ENCODE results near the gene VPS33A. TPM values are rescaled to one million over a fixed set of nuclear protein-coding genes. Genes with fewer than 3 reads are reported as not detected.
"Not testable (repeated sequence)": the region's sequence is repeated elsewhere in the genome, so short reads cannot be mapped to it uniquely, and the experiment has no call there.

The VPS33A gene
- total and polyA plus RNA-seq, 2 donors (not counting 3 experiments of a cell fraction or from before 2014, with no cell fraction given) = 12.1 to 23.1 TPM

DNA sequence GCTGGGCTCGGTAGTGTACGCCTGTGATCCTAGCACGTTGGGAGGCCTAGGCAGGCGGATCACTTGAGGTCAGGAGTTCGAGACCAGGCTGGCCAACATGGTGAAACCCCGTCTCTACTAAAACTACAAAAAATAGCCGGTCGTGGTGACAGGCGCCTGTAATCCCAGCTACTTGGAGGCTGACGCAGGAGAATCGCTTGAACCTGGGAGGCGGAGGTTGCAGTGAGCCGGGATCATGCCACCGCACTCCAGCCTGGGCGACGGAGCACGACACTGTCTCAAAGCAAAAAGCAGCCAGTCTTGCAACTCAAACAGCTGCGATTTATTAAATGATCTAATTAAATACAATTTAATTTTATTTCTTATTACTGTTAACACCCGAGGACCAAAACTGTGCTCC, 63.5 kb downstream of the VPS33A start:
- H3K4me2 ChIP-seq (ENCODE audit: insufficient read depth, low read length) = peak overlapping the region; percentile 43
- POLR2A ChIA-PET; H3K9me1 ChIP-seq (replicated peaks; ENCODE audit: control insufficient read depth, extremely low read depth, insufficient read depth, low read length); H3K27ac ChIP-seq (ENCODE audit: insufficient read depth, low read depth, low read length); H3K4me1 ChIP-seq (ENCODE audit: control insufficient read depth, extremely low read depth, insufficient read depth, low read length); dilution Hi-C loops (cut with MboI; ENCODE audit: extremely low pct_ligation_motif_present, low sequenced_read_pairs); intact Hi-C loops (cut with micrococcal nuclease); H4K20me1 ChIP-seq (replicated peaks; ENCODE audit: control insufficient read depth, extremely low read depth, insufficient read depth, low read length); BruUV-seq (replicated peaks); FAIRE-seq; H3K36me3 ChIP-seq (ENCODE audit: control insufficient read depth in 2 of 2, extremely low read depth in 1 of 2, insufficient read depth in 2 of 2, low read length in 2 of 2); DNase-seq (ENCODE audit: low read depth, low spot score); H3K9me3 ChIP-seq (replicated peaks; ENCODE audit: control insufficient read depth, insufficient read depth, low read length); H3K79me2 ChIP-seq (ENCODE audit: control insufficient read depth, insufficient read depth, low read length): not testable (repeated sequence)
- H3K4me3 ChIP-seq (replicated peaks in 1 of 3; ENCODE audit: insufficient read depth in 1 of 3, low read depth in 1 of 3, low read length in 3 of 3) = peak overlapping the region in 1 of 3 experiments; percentile 24
- CTCF ChIA-PET = interaction anchor here (0.9 kb wide), 1 partner anchor 12 kb away, joined by 3 read pairs; no protein-coding TSS in a partner anchor
- H3K27me3 ChIP-seq (ENCODE audit: control insufficient read depth in 2 of 2, insufficient read depth in 2 of 2, low read length in 2 of 2) = peaks cover 9 to 18% of the 10 kb centered on the region in 2 experiments
- H2AFZ ChIP-seq (ENCODE audit: low read depth, low read length) = peak overlapping the region; percentile 63
- H3K9ac ChIP-seq (replicated peaks; ENCODE audit: extremely low read depth, insufficient read depth, low read length) = peak overlapping the region; percentile 12

DNA sequence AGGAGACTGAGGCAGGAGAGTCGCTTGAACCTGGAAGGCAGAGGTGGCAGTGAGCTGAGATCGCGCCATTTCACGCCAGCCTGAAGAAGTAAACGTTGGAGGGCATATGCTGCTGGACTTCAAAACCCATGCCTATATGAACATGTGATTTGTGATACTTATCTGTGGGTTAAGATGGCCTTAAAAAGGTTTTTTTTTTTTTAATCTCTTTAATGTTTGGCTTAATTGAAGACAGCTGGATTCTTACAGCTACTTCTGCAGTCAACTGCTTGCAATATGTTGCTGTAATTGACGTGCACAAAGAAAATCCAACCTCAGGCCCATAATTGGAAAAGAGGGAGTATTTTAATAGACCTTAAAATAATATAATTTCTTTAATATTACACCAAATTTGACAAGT, 64.3 kb downstream of the VPS33A start:
- no peak overlapping the region for H2AFZ ChIP-seq (ENCODE audit: low read depth, low read length)
- H3K9me3 ChIP-seq (replicated peaks; ENCODE audit: control insufficient read depth, insufficient read depth, low read length) = no peaks in the 10 kb centered on the region
- intact Hi-C loops (cut with micrococcal nuclease) (no loop called here), dilution Hi-C loops (cut with MboI; ENCODE audit: extremely low pct_ligation_motif_present, low sequenced_read_pairs) (no loop called here)
- DNase-seq (ENCODE audit: low read depth, low spot score) (no peak), FAIRE-seq (no peak)
- BruUV-seq (replicated peaks) = no TSS peak
- ChIA-PET POLR2A (no interaction called here), CTCF (interaction anchor here (0.9 to 1.3 kb wide), 2 partner anchors 13 to 71 kb away, joined by 3 read pairs; no protein-coding TSS in a partner anchor)
- peaks cover 8% of the 10 kb centered on the region for H3K4me1 ChIP-seq (ENCODE audit: control insufficient read depth, extremely low read depth, insufficient read depth, low read length)
- H3K9ac ChIP-seq (replicated peaks; ENCODE audit: extremely low read depth, insufficient read depth, low read length) = no peak overlapping the region
- H3K79me2 ChIP-seq (ENCODE audit: control insufficient read depth, insufficient read depth, low read length) = no peaks in the 10 kb centered on the region
- TF ChIP-seq, protein P1, sequence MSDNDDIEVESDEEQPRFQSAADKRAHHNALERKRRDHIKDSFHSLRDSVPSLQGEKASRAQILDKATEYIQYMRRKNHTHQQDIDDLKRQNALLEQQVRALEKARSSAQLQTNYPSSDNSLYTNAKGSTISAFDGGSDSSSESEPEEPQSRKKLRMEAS (IDR thresholded peaks at IDR 0.05; ENCODE audit: insufficient read depth, insufficient read length) = no peak
- no peak for TF ChIP-seq MYC (IDR thresholded peaks at IDR 0.05; ENCODE audit: low read depth, low read length)
- TF ChIP-seq, protein P2, sequence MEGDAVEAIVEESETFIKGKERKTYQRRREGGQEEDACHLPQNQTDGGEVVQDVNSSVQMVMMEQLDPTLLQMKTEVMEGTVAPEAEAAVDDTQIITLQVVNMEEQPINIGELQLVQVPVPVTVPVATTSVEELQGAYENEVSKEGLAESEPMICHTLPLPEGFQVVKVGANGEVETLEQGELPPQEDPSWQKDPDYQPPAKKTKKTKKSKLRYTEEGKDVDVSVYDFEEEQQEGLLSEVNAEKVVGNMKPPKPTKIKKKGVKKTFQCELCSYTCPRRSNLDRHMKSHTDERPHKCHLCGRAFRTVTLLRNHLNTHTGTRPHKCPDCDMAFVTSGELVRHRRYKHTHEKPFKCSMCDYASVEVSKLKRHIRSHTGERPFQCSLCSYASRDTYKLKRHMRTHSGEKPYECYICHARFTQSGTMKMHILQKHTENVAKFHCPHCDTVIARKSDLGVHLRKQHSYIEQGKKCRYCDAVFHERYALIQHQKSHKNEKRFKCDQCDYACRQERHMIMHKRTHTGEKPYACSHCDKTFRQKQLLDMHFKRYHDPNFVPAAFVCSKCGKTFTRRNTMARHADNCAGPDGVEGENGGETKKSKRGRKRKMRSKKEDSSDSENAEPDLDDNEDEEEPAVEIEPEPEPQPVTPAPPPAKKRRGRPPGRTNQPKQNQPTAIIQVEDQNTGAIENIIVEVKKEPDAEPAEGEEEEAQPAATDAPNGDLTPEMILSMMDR (IDR thresholded peaks at IDR 0.05; ENCODE audit: extremely low read depth in 1 of 2, insufficient read depth in 1 of 2, low read depth in 1 of 2, low read length in 2 of 2) = no peak
- no peak for TF ChIP-seq GATA2 (IDR thresholded peaks at IDR 0.05; ENCODE audit: insufficient read depth, insufficient read length, low read depth, low read length)
- TF ChIP-seq EZH2 (IDR thresholded peaks at IDR 0.05; ENCODE audit: borderline replicate concordance, low read depth, low read length, severe bottlenecking) = no peak
- no peak for TF ChIP-seq POLR2A (IDR thresholded peaks at IDR 0.05; ENCODE audit: low read depth, low read length)
- no peak for TF ChIP-seq JUN (IDR thresholded peaks at IDR 0.05; ENCODE audit: borderline replicate concordance, insufficient read depth, insufficient read length, low read depth)
- no peak for TF ChIP-seq FOS (IDR thresholded peaks at IDR 0.05; ENCODE audit: borderline replicate concordance, insufficient read depth, low read length)
- no peak for TF ChIP-seq POLR2AphosphoS5 (IDR thresholded peaks at IDR 0.05; ENCODE audit: insufficient read depth, low read depth, low read length)
- no peaks in the 10 kb centered on the region for H3K9me1 ChIP-seq (replicated peaks; ENCODE audit: control insufficient read depth, extremely low read depth, insufficient read depth, low read length)
- H3K4me3 ChIP-seq (replicated peaks in 1 of 3; ENCODE audit: insufficient read depth in 1 of 3, low read depth in 1 of 3, low read length in 3 of 3) = no peak overlapping the region
- H3K4me2 ChIP-seq (ENCODE audit: insufficient read depth, low read length) = no peak overlapping the region
- H3K36me3 ChIP-seq (ENCODE audit: control insufficient read depth in 2 of 2, extremely low read depth in 1 of 2, insufficient read depth in 2 of 2, low read length in 2 of 2) = no peaks in the 10 kb centered on the region
- no peaks in the 10 kb centered on the region for H4K20me1 ChIP-seq (replicated peaks; ENCODE audit: control insufficient read depth, extremely low read depth, insufficient read depth, low read length)
- peaks cover 9 to 18% of the 10 kb centered on the region in 2 experiments for H3K27me3 ChIP-seq (ENCODE audit: control insufficient read depth in 2 of 2, insufficient read depth in 2 of 2, low read length in 2 of 2)
- no peak overlapping the region for H3K27ac ChIP-seq (ENCODE audit: insufficient read depth, low read depth, low read length)
